GM18505 (cell line): ENCODE measurements around the gene C3orf49.

Experiments used
- ATAC-seq: cut with Tn5 transposase; IDR thresholded peaks from one replicate; pipeline ENCODE4 v1.9.1; 2021; ENCODE audit not compliant: unreplicated experiment
- POLR2A ChIP-seq: IDR thresholded peaks from 4 replicates; pipeline ENCODE4 v1.6.1; 2011; ENCODE audit warnings: borderline replicate concordance; ENCODE audit not compliant: insufficient read depth, insufficient read length; ENCODE audit errors: extremely low read depth

C3orf49 gene

DNA sequence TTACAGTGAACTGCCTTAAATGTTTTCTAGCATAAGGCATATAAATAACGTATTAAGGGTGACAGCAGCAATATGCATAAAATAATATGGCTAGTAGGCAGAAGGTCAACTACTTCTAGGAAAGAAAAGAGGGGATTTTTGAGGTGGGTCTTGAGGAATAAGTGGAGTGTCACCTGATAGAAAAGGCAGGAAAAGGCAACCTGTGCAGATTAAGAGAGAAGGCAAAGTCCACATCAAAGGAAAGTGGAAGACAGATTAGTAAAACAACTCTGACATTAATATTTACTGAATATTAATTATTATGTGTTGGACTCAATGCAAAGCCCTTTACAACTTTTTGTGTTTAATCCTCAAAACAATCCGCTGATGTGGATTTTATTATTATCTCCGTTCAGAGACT is 41.7 kb downstream of the C3orf49 start:
- ATAC-seq: no peak
- no peak for TF ChIP-seq POLR2A

DNA sequence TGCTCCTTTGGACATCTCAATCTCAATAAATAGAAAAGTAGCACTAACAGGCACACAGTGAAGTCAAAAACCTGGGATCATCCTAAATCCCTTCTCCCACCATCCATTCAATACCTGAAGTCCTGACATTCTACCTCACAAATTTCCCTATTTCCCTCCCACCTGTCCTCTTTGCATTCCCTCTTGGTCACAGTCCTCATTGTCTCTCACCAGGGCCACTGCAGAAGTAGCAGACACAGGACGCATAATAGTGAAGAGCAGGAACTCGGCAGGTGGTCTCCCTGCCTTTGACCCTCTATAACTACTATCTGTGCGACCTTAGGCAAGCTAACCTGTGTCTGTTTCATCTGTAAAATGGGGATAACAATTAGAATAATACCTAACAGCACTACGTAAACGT is 42.2 kb downstream of the C3orf49 start:
- no peak for TF ChIP-seq POLR2A
- no peak for ATAC-seq

DNA sequence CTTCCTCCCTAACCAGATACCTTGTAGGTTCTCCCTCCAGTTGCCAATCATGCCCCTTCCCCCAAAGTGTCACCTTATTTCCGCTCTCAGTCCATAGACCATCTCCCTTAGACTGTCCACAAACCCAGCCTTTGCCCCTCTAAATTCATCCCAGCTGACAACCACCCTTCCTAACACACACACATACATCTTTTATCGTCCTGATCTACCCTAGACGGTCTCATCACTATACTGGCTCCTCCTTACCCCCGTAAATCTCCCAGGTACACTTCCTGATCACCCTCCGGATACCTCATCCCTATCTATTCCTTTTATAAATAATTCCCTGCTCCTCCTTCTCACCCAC is 43.7 kb downstream of the C3orf49 start:
- no peak for ATAC-seq
- no peak for TF ChIP-seq POLR2A

DNA sequence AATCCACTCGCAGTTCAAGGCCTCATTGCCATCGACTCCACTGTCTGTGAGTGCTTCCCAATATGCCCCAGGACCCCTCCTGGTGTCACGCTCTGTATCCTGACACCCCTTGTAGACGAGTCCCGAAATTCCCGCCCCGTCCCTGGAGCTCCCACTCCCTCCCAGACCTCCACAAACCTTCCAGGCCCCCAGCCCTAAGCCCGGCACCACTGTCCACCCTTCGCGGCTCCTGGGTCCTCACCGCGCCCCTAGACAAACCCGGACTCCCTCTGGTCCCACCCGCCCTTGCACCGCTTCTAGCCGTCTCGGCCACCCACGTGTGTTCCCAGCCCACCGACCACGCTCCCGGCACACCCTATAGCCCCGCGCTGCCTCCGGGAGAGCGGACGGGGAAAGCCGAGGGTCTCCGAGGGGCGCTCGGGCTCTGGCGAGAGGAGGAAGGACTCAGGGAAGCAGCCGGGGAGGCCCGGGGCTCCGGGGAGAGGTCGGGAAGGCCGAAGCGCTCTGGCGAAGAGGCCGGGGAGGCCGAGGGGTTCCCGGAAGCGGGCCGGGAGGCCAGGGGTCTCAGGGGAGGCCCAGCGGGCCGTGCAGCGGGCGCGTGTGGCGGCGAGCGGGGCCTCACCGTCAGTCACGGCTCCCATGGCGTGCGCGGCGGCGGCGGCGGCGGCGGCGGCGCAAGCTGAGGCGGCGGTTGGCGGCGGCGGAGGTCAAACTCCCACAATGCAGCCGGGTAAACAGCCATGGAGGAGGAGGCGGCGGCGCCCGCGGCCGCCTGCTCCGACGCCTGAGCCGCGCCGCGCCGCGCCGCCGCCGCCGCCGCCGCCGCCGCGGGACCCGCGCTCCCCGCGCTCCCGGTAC is 44.3 kb downstream of the C3orf49 start, which contains the start of the genes ATXN7 and THOC7:
Gene ATXN7, plus strand, starts transcription at position 718 of the 858 bp plus-strand sequence. CDS start 48,732 bp downstream, outside the sequence.
Gene THOC7, minus strand, starts transcription at position 656 of the 858 bp plus-strand sequence. Its CDS starts 15 bp downstream, at position 641.
- peak; percentile 60 for TF ChIP-seq POLR2A

DNA sequence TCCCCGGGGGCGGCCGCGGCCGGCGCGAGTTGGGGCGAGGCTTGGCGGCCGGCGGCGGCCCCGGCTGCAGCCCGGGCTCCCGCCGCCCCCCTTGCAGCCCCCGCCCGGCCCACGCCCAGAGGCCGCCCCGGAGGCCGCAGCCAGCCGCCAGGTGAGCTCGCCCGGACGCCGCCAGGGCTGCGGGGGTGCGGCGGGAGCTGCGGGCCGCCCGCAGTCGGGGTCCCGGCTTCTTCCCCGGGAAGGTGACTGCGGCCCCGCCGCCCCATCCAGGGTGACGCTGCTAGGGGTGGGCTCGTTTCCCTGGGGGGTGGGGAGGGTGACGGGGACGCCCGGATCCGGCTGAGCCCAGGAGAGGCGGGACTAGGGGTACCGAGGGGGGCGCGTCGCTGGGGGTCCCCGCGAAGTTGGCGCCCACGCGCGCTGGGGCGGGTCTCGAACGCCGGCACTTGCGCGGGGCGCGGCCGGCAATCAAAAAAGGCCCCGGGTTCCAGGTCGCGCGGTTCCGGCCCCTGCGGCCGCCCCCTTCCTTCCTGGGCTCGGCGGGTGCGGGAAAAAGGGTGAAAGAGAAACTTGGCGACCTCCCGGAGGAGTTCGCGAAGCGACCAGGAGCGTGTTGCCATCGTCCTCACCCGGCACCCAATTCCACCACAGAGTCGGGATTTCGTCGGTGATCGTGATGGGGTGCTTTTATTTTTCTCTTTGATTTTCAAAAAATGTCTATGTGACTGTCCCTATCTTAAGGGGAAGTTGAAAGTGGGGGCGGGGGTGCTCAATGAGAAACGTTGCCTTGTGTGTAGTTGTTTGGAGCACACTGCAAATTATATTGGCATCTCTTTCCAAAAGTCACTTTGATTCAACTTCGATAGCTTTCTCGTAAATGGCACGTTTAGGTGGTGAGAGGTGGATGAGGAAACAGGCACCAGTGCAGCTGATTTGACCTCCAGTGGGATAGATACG is 45.2 kb downstream of the C3orf49 start:
- ATAC-seq: peak; percentile 56
- TF ChIP-seq POLR2A: peak; percentile 29

More for the DNA sequence above, 44.3 kb downstream of the C3orf49 start, which contains the start of the genes ATXN7 and THOC7:
- ATAC-seq: peak; percentile 72

DNA sequence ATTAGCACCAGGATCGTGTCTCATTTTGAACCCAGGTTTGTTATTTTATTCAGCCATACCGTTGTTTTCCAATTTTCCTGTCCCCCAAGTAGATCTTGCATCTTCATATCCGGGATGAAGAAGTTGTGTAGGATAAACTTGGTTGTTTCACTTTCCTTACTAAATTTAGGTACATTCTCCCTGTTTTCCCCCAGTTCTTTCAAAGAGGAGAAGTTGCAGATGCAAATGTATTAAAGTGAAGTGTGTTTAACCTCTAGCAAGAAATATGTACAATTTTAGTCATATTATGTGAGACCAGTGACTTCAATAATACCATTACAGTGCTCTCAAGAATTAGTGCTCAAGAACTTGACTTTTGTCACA is 45.8 kb downstream of the C3orf49 start:
- TF ChIP-seq POLR2A: no peak
- no peak for ATAC-seq

DNA sequence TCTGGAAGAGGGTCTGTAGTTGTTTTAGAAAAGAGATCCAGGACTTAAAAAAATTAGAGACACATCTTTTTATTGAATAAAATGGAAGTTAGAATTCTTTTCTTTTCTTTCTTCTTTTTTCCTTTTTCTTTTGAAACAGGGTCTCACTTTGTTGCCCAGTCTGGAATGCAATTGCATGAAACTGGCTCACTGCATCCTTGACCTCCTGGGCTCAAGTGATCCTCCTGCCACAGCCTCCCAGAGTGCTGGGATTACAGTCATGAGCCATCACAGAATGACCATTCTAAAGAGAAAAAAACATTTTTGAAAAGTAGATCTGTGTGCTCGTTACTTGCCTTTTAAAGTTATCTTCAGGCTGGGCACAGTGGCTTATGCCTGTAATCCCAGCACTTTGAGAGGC is 48.1 kb downstream of the C3orf49 start:
- no peak for TF ChIP-seq POLR2A
- no peak for ATAC-seq

DNA sequence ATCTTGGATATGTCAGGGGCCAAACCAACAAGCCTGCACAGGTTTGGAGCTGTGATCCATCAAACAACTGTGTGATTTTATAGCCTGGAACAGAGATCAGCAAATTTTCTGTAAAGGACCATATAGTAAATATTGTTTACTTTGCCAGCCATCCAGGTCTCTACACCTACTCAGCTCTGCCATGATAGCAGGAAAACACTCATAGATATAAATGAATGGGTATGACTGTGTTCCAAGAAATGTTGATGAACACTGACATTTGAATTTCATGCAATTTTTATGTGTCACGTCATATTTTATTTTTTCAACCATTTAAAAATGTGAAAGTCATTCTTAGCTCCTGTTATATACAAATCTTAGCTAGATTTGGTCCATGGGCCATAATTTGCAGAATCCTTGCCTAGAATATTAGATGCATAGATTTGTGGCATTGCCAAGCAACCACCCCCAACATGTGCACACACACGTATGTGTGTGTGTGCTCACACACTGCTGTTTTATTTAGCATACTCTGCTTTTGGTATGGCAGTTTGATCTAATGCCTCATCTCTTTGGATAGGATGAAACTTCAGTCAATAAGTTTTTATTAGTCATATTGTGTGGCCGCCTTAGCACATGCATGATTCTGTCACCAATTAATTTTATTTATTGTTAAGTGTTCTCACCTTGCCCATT is 51.0 kb downstream of the C3orf49 start:
- ATAC-seq: no peak
- TF ChIP-seq POLR2A: no peak

DNA sequence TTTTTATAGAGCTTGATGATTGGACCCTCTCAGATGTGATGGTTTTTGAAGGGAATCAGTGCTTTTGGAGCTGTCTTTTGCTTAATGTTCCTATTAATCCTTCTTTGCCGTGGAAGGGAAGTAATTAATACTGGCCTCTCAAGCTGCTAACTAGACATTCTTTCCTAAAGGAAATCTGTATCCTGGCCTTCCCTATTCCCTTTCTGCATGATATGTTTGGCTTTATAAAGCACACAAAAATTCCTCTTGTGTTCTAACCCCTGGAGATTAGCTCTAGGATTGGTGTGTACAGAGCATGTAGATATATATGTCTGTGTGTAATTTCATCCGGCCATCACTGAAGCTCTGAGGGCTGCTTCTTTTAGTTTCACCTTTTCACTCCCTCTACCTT is 51.5 kb downstream of the C3orf49 start:
- TF ChIP-seq POLR2A: no peak
- no peak for ATAC-seq

DNA sequence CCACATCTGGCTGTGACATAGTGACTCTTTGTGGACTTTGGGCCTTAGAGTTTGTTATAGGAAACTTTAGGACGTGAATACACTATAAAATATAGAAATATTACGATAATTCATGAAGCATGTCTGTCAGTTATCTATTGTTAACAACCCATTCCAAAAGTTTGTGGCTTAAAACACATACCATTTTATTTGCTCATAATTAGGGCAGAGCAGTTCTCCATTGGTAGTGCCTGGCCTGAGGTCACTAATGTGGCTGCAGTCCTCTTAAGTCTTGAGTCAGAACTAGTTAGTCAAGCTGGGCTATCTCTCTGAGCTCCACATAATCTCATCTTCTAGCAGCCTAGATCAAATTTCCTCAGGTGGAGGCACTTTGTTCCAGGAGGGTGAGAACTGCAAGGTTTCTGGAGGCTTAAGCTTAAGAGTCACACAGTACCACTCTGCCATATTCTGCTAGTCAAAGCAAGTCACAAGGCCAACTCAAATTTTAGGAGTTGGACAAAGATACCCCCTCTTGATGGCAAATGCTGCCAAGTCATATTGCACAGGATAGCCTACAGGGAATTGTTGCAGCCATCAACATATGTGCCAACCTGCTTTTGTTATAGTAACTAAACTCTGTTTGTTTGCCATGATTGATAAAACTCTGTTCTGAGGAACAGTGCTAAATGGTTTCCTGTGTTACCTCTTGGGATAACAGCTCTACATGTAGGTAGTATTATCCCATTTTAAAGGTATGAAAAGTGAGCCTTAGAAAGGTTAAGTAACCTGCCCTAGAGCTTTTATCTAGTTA is 53.2 kb downstream of the C3orf49 start:
- TF ChIP-seq POLR2A: no peak
- no peak for ATAC-seq

DNA sequence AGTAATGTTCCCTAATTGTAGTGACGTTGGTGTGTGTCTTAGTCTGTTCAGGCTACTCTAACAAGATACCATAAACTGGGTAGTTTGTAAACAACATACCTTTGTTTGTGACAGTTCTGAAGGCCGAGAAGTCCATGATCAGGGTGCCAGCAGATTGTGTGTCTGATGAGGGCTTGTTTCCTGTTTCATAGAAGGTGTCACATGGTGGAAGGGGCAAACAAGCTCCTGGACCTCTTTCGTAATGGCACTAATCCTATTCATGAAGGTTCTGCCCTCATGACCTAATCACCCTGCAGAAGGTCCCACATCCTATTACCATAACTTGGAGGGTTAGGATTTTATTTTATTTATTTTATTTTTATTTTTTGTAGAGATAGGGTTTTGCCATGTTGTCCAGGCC is 55.7 kb downstream of the C3orf49 start:
- ATAC-seq: no peak

DNA sequence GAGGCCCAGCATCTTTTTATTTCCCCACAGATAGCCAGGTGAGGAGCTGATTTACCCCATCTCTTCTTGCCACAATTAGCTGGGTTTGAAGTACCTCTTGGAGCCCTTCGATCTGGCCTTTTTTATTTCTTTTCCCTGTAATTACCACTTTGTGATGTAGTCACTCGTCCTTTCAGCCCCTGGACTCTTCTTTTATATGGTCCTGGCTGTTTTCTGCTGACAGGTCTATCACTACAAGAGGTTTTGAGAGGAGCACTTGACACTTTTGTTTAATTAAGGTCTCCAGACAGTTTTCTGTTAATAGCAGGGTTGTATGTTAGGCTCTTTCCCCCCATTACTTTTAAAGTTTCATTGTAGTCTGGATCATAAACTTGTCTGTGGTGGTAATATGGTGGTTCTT is 56.4 kb downstream of the C3orf49 start:
- no peak for ATAC-seq
- no peak for TF ChIP-seq POLR2A

More for the DNA sequence above, 55.7 kb downstream of the C3orf49 start:
- TF ChIP-seq POLR2A: no peak

DNA sequence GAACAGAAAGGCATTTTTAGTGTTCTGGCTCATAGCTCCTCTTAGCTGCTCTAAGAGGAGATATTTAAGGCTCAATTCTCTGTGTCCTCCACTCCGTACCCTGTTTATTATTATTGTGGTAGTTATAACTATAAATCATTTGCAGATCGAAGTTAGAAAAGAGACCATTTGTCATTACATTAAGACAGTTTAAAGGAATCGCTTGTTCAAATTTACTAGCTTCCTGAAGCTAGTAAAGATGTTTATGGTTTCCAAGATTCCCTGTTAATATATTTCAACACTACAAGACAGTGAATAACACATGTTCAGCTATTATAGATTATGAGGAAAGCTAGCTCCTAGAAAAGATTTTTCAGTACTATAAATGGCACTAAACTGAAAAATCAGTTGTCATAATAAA is 57.2 kb downstream of the C3orf49 start:
- no peak for TF ChIP-seq POLR2A
- ATAC-seq: no peak

DNA sequence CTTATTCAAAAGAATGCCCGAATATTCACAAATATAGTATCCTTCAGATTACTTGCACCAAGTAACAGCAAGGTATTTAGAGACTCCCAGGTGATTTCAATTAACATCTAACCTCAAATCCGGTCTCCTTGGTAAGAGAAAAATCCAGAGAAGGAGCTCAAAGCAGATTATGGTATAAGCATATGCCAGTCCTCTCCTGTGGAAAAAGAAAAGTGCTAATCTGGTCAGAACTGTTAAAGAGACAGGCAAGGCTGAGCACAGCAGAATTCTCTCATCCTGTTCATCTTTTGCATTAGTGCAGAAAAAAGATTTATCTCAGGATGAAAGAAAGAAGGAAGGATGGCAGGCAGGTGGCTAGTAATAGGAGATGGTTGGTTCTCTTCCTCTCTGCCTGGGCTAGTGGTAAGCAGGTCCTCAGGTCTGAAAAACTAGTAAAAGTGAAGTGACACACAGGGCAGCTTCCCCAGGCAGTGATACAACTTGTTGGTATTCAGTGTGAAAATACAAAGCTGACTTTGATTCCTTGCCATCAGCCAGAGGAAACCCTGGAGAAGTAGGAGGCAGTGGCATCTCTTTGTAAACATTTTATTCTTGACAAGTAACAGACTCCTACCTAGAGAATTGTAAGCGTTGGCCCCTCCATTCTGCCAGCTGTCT is 58.8 kb downstream of the C3orf49 start:
- no peak for TF ChIP-seq POLR2A
- ATAC-seq: no peak
